Suppressor macrophage treated with lipopolysaccharide for 4 hours (primary cell): ENCODE results near the gene ASIC1.

Source experiments
- DNase-seq: peaks from one replicate; pipeline ENCODE4 v3.0.0-alpha.2; 2020

The ASIC1 gene

GRCh38 chr12:50085615-50086072 is 28.2 kb downstream of the ASIC1 start:
- DNase-seq: no peak

GRCh38 chr12:50086148-50086547 is 28.8 kb downstream of the ASIC1 start:
- no peak for DNase-seq

GRCh38 chr12:50087151-50087550 is 29.8 kb downstream of the ASIC1 start:
- no peak for DNase-seq

GRCh38 chr12:50087995-50088394 is 30.6 kb downstream of the ASIC1 start:
- no peak for DNase-seq

GRCh38 chr12:50088577-50089335 is 31.4 kb downstream of the ASIC1 start:
- DNase-seq: peak; percentile 65

GRCh38 chr12:50089730-50090129 is 32.3 kb downstream of the ASIC1 start:
- DNase-seq: no peak

- no peak for DNase-seq
These were observed 33.0 kb downstream of the ASIC1 start for GRCh38 chr12:50090391-50090790.

GRCh38 chr12:50097952-50098351 is 40.6 kb downstream of the ASIC1 start:
- no peak for DNase-seq

GRCh38 chr12:50099302-50100008 is 42.1 kb downstream of the ASIC1 start:
- no peak for DNase-seq

GRCh38 chr12:50100561-50100960 is 43.2 kb downstream of the ASIC1 start:
- DNase-seq: no peak

- DNase-seq: no peak
These were observed 44.3 kb downstream of the ASIC1 start for GRCh38 chr12:50101663-50102062.

- no peak for DNase-seq
These were observed 44.7 kb downstream of the ASIC1 start for GRCh38 chr12:50102131-50102531.

GRCh38 chr12:50102646-50103309 is 45.4 kb downstream of the ASIC1 start:
- no peak for DNase-seq

- DNase-seq: no peak
These were observed 46.0 kb downstream of the ASIC1 start for GRCh38 chr12:50103351-50103750.

GRCh38 chr12:50103767-50104321 is 46.4 kb downstream of the ASIC1 start, which contains the start of gene GPD1:
GPD1 (plus strand) TSS chr12:50104008; CDS start chr12:50104051, 43 bp downstream.
- DNase-seq: no peak

- no peak for DNase-seq
These were observed 47.3 kb downstream of the ASIC1 start for GRCh38 chr12:50104417-50105366.

- DNase-seq: no peak
These were observed 48.6 kb downstream of the ASIC1 start for GRCh38 chr12:50105913-50106450.

GRCh38 chr12:50106907-50107306 is 49.5 kb downstream of the ASIC1 start:
- DNase-seq: no peak

GRCh38 chr12:50107416-50108268 is 50.2 kb downstream of the ASIC1 start:
- no peak for DNase-seq

GRCh38 chr12:50109319-50109718 is 51.9 kb downstream of the ASIC1 start:
- DNase-seq: no peak
